GOT3 (cell line): ENCODE measurements around the gene GDPD4.
"Not testable (repeated sequence)": the region's sequence is repeated elsewhere in the genome, so short reads cannot be mapped to it uniquely, and the experiment has no call there.

Source experiments
- DNase-seq: peaks from one replicate; lab custom pipeline; 2025; ENCODE audit warnings: mixed read lengths; lab: John Stamatoyannopoulos, UW

Gene GDPD4

GRCh38 chr11:77301510-77301909 lies at the start of gene GDPD4:
TSS of gene GDPD4 (minus strand) at chr11:77301686. CDS start at chr11:77285137, 16,549 bp downstream.
- DNase-seq = no peak

- no peak for DNase-seq
Observed at GRCh38 chr11:77347948-77348347, 46.5 kb upstream of the GDPD4 start.

GRCh38 chr11:77346906-77347603 lies 45.6 kb upstream of the GDPD4 start:
- DNase-seq = no peak

- DNase-seq = no peak
Observed at GRCh38 chr11:77345621-77346020, 44.1 kb upstream of the GDPD4 start.

GRCh38 chr11:77340501-77340900 lies 39.0 kb upstream of the GDPD4 start:
- no peak for DNase-seq

- DNase-seq = no peak
Observed at GRCh38 chr11:77332259-77332658, 30.8 kb upstream of the GDPD4 start.

- no peak for DNase-seq
Observed at GRCh38 chr11:77325159-77325558, 23.7 kb upstream of the GDPD4 start.

GRCh38 chr11:77324508-77324907 lies 23.0 kb upstream of the GDPD4 start:
- DNase-seq = no peak

GRCh38 chr11:77322926-77323590 lies 21.6 kb upstream of the GDPD4 start:
- no peak for DNase-seq

- no peak for DNase-seq
Observed at GRCh38 chr11:77322506-77322905, 21.0 kb upstream of the GDPD4 start.

- DNase-seq = no peak
Observed at GRCh38 chr11:77320351-77320750, 18.9 kb upstream of the GDPD4 start.

GRCh38 chr11:77318600-77318999 lies 17.1 kb upstream of the GDPD4 start:
- DNase-seq = no peak

GRCh38 chr11:77316733-77317342 lies 15.4 kb upstream of the GDPD4 start:
- no peak for DNase-seq

- no peak for DNase-seq
Observed at GRCh38 chr11:77312107-77312506, 10.6 kb upstream of the GDPD4 start.

- no peak for DNase-seq
Observed at GRCh38 chr11:77311701-77312100, 10.2 kb upstream of the GDPD4 start.

- no peak for DNase-seq
Observed at GRCh38 chr11:77310721-77311120, 9.2 kb upstream of the GDPD4 start.

GRCh38 chr11:77309401-77310085 lies 8.1 kb upstream of the GDPD4 start:
- DNase-seq = no peak

- DNase-seq = no peak
Observed at GRCh38 chr11:77308838-77309237, 7.4 kb upstream of the GDPD4 start.

- no peak for DNase-seq
Observed at GRCh38 chr11:77303328-77303727, 1.8 kb upstream of the GDPD4 start.

- DNase-seq = no peak
Observed at GRCh38 chr11:77302752-77303151, 1.3 kb upstream of the GDPD4 start.

- DNase-seq = no peak
Observed at GRCh38 chr11:77300695-77301094, 791 bp downstream of the GDPD4 start.

GRCh38 chr11:77300028-77300427 lies 1.5 kb downstream of the GDPD4 start:
- not testable (repeated sequence) for DNase-seq

GRCh38 chr11:77299528-77299993 lies 1.9 kb downstream of the GDPD4 start:
- DNase-seq = no peak
